WTC11 (cell line): ENCODE data around the gene ANTXRL. TPM values are rescaled to one million over a fixed set of nuclear protein-coding genes. Genes with fewer than 3 reads are reported as not detected.

Source experiments
- ATAC-seq: fragments of 200-7000 bp; cut with Tn5 transposase; 2 replicates; pipeline ENCODE4 v1.10.0; 2021; ENCODE audit warnings: mild to moderate bottlenecking, moderate library complexity
- CTCF ChIA-PET: fragments of 300-600 bp; sonication (Branson Sonifier 250); formaldehyde crosslinking; loops from one replicate; lab custom pipeline; 2021; ENCODE audit warnings: antibody characterized with exemption; lab: Charles Lee
- POLR2A ChIA-PET: fragments of 350-600 bp; sonication (Branson Sonifier 250); formaldehyde crosslinking; loops from one replicate; lab custom pipeline; 2021; ENCODE audit warnings: antibody characterized with exemption; lab: Charles Lee
- DNase-seq: peaks from one replicate; pipeline ENCODE4 v3.0.0; 2021; ENCODE audit warnings: low spot score
- H3K27ac Mint-ChIP-seq: 2 replicates; pipeline ENCODE4 v1.8.0; 2021; ENCODE audit warnings: mixed read lengths
- H3K27me3 Mint-ChIP-seq: 2 replicates; pipeline ENCODE4 v1.8.0; 2021; ENCODE audit warnings: low read depth, mild to moderate bottlenecking, moderate library complexity, mixed read lengths
- H3K36me3 Mint-ChIP-seq: 2 replicates; pipeline ENCODE4 v1.8.0; 2021; ENCODE audit warnings: mixed read lengths
- H3K4me1 Mint-ChIP-seq: 2 replicates; pipeline ENCODE4 v1.8.0; 2022; ENCODE audit warnings: mixed read lengths
- H3K4me3 Mint-ChIP-seq: 2 replicates; pipeline ENCODE4 v1.8.0; 2021; ENCODE audit warnings: mild to moderate bottlenecking, moderate library complexity, mixed read lengths
- H3K9me3 Mint-ChIP-seq: 2 replicates; pipeline ENCODE4 v1.8.0; 2021; ENCODE audit warnings: mixed read lengths
- E2F5 ChIP-seq: sonication (generic); formaldehyde crosslinking; IDR thresholded peaks from 2 replicates; pipeline ENCODE4 v1.8.1; 2022; ENCODE audit warnings: mild to moderate bottlenecking, moderate library complexity, missing genetic modification reagents
- ELF4 ChIP-seq: sonication (generic); formaldehyde crosslinking; IDR thresholded peaks from 2 replicates; pipeline ENCODE4 v1.8.1; 2022; ENCODE audit warnings: low read depth, mild to moderate bottlenecking, moderate library complexity, missing genetic modification reagents
- ETV6 ChIP-seq: sonication (generic); formaldehyde crosslinking; IDR thresholded peaks from 2 replicates; pipeline ENCODE4 v1.8.1; 2022; ENCODE audit warnings: mild to moderate bottlenecking, missing genetic modification reagents
- FOXJ3 ChIP-seq: sonication (generic); formaldehyde crosslinking; IDR thresholded peaks from 2 replicates; pipeline ENCODE4 v1.9.0; 2021; ENCODE audit warnings: missing genetic modification reagents, mild to moderate bottlenecking, borderline replicate concordance
- GABPB1 ChIP-seq: sonication (generic); formaldehyde crosslinking; IDR thresholded peaks from 2 replicates; pipeline ENCODE4 v1.8.1; 2023; ENCODE audit warnings: mild to moderate bottlenecking, missing genetic modification reagents
- GTF2I ChIP-seq: fragments of 250-450 bp; sonication (Bioruptor Pico); conservative IDR thresholded peaks from 2 replicates; pipeline ENCODE4 v1.4.0; 2021; ENCODE audit warnings: mild to moderate bottlenecking
- JUN ChIP-seq: sonication (generic); formaldehyde crosslinking; IDR thresholded peaks from 2 replicates; pipeline ENCODE4 v1.8.0; 2023; ENCODE audit warnings: mild to moderate bottlenecking, missing genetic modification reagents
- MLX ChIP-seq: sonication (generic); formaldehyde crosslinking; IDR thresholded peaks from 2 replicates; pipeline ENCODE4 v1.8.1; 2023; ENCODE audit warnings: mild to moderate bottlenecking, missing genetic modification reagents, moderate library complexity
- NFATC4 ChIP-seq: fragments of 250-450 bp; sonication (Bioruptor Pico); IDR thresholded peaks from 2 replicates; pipeline ENCODE4 v1.9.0; 2021; ENCODE audit warnings: mild to moderate bottlenecking
- OVOL2 ChIP-seq: fragments of 250-450 bp; sonication (Bioruptor Pico); IDR thresholded peaks from 2 replicates; pipeline ENCODE4 v1.9.0; 2021; ENCODE audit warnings: mild to moderate bottlenecking, borderline replicate concordance
- ZNF121 ChIP-seq: sonication (generic); formaldehyde crosslinking; IDR thresholded peaks from 2 replicates; pipeline ENCODE4 v1.8.0; 2023; ENCODE audit warnings: missing genetic modification reagents
- ZNF219 ChIP-seq: sonication (generic); formaldehyde crosslinking; IDR thresholded peaks from 2 replicates; pipeline ENCODE4 v1.8.0; 2023; ENCODE audit warnings: missing genetic modification reagents, mild to moderate bottlenecking, borderline replicate concordance
- ZNF232 ChIP-seq: sonication (generic); formaldehyde crosslinking; IDR thresholded peaks from 2 replicates; pipeline ENCODE4 v1.8.0; 2022; ENCODE audit warnings: mild to moderate bottlenecking, missing genetic modification reagents
- ZNF532 ChIP-seq: fragments of 250-450 bp; sonication (Bioruptor Pico); IDR thresholded peaks from 2 replicates; pipeline ENCODE4 v1.9.0; 2021; ENCODE audit warnings: mild to moderate bottlenecking, borderline replicate concordance
- total RNA-seq: library from RNA; stranded (reverse); gene quantifications from 3 replicates; pipeline ENCODE4 v1.2.3, GENCODE V29; 2021
- TF ChIP-seq, protein P1 (sequence below): sonication (generic); formaldehyde crosslinking; IDR thresholded peaks from 2 replicates; pipeline ENCODE4 v1.8.0; 2022; ENCODE audit warnings: mild to moderate bottlenecking, missing genetic modification reagents
- TF ChIP-seq, protein P2 (sequence below): sonication (generic); formaldehyde crosslinking; IDR thresholded peaks from 2 replicates; pipeline ENCODE4 v1.8.0; 2022; ENCODE audit warnings: mild to moderate bottlenecking, missing genetic modification reagents
- TF ChIP-seq, protein P3 (sequence below): sonication (generic); formaldehyde crosslinking; IDR thresholded peaks from 2 replicates; pipeline ENCODE4 v1.8.0; 2023; ENCODE audit warnings: missing genetic modification reagents
- TF ChIP-seq, protein P4 (sequence below): fragments of 250-450 bp; sonication (Bioruptor Pico); IDR thresholded peaks from 2 replicates; pipeline ENCODE4 v1.9.0; 2021; ENCODE audit warnings: moderate library complexity, mild to moderate bottlenecking, inconsistent platforms, borderline replicate concordance

The ANTXRL gene
- total RNA-seq, 1 experiment from 2014 or later = not detected

DNA sequence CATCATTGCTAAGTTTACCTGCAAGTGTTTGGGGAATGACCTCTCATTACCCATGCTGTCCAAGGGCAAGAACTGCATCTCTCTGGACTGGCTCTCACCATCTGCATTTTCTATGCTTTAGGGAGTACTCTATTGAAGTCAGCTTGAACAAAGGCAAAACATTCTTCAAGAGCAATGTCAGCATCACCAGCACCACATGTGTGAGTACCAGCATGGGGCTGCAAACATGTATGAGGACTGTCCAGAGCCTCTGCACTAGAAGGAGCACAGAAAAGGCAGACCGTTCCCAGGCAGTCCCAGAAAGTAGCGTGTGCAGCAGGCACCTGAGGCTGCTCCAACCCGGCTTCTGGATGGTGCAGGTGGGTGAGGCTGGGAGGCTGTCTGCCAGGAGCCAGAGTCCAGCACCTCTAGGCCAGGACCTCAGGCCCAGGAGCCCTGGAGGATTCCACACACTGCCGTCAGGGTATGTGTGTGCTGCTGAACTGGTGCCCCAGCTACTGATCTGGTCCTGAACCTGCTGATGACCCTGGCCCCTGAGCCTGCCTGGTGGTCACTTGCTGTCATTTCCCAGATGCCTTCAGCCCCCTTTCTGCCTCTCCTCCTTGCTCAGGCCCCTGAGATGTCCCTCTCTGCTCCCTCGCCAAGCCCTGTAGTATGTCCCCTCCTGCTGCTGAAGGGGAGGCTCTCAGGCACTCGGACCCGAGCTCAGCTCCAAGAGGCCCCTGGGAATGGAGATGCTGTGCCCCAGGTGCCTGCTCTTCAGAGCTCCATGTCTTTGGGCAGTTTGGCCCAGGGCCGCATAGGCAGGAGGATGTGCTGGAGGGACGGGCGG lies 20.7 kb downstream of the ANTXRL start (continued):
- no peak for TF ChIP-seq ETV6 (CRISPR knock-in tag)

DNA sequence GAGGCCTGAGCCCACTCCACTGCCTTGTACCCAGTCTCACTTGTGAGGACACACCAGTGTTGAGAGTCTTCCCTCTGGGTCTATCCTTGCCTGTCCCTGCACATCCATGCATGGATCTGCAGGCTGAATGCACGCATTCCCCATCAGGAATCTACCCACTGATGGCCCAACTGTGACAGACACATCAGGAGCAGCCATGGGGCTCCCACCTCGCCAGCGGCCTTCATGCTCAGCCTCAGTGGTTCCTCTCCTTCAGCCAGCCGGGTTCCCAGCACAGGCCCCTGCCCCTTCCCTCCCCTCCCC lies 21.3 kb downstream of the ANTXRL start:
- Mint-ChIP-seq H3K4me3 (no peak overlapping the region), H3K9me3 (no peaks in the 10 kb centered on the region), H3K4me1 (0 out of 2 replicates have a peak, but pooled peaks cover 3% of the 10 kb centered on the region), H3K36me3 (no peaks in the 10 kb centered on the region), H3K27ac (no peak overlapping the region), H3K27me3 (no peaks in the 10 kb centered on the region)
- TF ChIP-seq ZNF232 (CRISPR knock-in tag) (no peak), JUN (CRISPR knock-in tag) (no peak), GABPB1 (CRISPR knock-in tag) (no peak), ZNF219 (CRISPR knock-in tag) (no peak), GTF2I (CRISPR knock-in tag) (no peak), ZNF121 (CRISPR knock-in tag) (no peak), FOXJ3 (CRISPR knock-in tag) (no peak), ELF4 (CRISPR knock-in tag) (no peak), NFATC4 (no peak), ZNF532 (CRISPR knock-in tag) (no peak), E2F5 (CRISPR knock-in tag) (no peak), MLX (CRISPR knock-in tag) (no peak), OVOL2 (CRISPR knock-in tag) (no peak)
- TF ChIP-seq, protein P1, sequence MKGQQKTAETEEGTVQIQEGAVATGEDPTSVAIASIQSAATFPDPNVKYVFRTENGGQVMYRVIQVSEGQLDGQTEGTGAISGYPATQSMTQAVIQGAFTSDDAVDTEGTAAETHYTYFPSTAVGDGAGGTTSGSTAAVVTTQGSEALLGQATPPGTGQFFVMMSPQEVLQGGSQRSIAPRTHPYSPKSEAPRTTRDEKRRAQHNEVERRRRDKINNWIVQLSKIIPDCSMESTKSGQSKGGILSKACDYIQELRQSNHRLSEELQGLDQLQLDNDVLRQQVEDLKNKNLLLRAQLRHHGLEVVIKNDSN (CRISPR knock-in tag) = no peak
- TF ChIP-seq, protein P2, sequence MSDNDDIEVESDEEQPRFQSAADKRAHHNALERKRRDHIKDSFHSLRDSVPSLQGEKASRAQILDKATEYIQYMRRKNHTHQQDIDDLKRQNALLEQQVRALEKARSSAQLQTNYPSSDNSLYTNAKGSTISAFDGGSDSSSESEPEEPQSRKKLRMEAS = no peak
- TF ChIP-seq, protein P3, sequence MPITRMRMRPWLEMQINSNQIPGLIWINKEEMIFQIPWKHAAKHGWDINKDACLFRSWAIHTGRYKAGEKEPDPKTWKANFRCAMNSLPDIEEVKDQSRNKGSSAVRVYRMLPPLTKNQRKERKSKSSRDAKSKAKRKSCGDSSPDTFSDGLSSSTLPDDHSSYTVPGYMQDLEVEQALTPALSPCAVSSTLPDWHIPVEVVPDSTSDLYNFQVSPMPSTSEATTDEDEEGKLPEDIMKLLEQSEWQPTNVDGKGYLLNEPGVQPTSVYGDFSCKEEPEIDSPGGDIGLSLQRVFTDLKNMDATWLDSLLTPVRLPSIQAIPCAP (CRISPR knock-in tag) = no peak
- TF ChIP-seq, protein P4, sequence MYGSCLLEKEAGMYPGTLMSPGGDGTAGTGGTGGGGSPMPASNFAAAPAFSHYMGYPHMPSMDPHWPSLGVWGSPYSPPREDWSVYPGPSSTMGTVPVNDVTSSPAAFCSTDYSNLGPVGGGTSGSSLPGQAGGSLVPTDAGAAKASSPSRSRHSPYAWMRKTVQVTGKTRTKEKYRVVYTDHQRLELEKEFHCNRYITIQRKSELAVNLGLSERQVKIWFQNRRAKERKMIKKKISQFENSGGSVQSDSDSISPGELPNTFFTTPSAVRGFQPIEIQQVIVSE (CRISPR knock-in tag) = no peak
- ATAC-seq (no peak), DNase-seq (no peak)
- POLR2A ChIA-PET = no interaction called here
- CTCF ChIA-PET = no interaction called here
